HG02642 (cell line): ENCODE results near the gene TRIM8.
"Not testable (repeated sequence)": the region's sequence is repeated elsewhere in the genome, so short reads cannot be mapped to it uniquely, and the experiment has no call there.

Experiments used
- ATAC-seq: cut with Tn5 transposase; IDR thresholded peaks from one replicate; pipeline ENCODE4 v1.9.1; 2021; ENCODE audit warnings: mild to moderate bottlenecking; ENCODE audit not compliant: unreplicated experiment, poor library complexity

The TRIM8 gene

DNA sequence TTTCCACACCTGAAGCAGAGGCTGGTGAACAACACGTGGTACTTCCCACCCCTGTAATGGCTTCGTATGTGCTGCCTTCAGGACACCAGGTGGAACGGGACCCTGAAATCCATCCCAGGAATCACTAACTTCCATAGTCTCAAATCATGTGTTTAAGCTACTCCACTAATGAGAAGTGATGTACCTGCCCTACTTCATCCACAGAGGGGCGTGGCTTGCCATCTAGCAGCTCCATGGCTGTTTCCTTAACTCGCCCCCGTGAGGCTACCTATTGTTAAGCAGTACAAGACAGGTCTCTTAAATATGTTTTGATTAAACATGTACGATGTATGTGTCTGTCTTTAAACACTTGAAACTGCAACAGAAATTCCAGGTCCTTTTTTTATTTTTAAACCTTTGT lies 38.1 kb downstream of the TRIM8 start:
- no peak for ATAC-seq

DNA sequence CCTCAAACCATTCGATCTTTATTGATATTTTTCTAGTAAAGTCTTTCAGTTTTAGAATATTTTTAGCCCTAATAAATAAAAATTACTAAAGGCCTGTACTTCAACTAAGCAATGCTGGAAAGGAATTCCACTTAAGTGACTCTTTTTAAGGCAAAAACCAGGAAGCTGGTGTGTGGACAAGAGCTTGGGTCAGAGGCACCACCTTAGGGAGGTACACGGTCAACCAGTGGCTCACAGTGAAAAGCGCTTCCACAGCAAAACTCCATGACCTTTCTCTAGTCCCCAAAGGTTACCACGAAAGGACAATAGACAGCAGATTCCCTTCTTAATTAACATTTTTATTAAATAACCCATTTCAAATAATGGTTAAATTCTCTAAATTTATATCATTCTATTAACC lies 38.7 kb downstream of the TRIM8 start:
- ATAC-seq: no peak

DNA sequence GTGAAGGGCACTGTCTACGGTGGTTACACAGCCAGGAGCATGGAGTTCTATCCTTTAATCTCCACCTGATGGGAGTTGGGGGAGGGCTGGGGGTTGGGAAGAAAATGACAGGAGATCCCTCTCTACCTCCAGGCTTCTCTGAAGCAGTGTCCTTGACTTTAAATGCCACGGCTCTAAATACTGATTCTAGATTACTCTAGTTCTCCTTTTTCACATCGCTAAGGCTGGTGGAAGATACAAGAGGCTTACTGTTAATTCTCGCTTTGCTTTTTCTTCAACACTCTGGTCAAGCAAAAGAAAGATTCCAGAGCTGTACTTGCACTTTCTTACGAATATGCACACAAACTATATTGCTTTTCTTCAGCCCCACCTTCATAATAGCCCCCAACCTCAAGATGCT lies 39.5 kb downstream of the TRIM8 start:
- no peak for ATAC-seq

DNA sequence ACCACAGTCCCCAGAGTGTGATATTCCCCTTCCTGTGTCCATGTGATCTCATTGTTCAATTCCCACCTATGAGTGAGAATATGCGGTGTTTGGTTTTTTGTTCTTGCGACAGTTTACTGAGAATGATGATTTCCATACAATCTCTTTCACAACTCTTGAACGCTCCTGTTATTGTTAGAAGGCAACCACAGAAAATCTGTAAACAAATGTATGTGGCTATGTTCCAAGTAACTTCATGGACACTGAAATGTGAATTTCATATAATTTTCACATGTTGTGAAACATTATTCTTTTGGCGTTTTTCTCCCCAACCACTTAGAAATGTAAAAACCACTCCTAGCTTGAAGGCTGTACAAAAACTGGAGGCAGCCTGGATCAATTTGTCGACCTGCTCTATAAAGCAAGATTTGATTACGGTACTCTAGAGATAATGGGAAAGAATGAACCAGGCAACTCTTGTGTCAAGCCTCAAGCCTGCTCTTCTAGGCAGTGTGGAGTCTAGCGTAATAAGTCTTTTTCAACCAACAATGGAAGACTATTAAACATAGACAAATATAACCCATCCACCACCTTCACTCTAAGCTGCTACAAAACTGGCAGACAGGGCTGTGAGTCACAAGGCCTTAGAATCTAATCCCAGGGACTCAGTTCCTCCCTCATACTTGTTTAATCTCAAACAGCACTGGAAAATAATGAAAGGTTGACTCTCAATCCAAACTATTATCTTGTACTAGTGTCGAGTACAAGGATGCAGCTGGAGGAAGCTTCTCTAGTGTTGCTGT lies 47.2 kb downstream of the TRIM8 start:
- ATAC-seq: no peak

DNA sequence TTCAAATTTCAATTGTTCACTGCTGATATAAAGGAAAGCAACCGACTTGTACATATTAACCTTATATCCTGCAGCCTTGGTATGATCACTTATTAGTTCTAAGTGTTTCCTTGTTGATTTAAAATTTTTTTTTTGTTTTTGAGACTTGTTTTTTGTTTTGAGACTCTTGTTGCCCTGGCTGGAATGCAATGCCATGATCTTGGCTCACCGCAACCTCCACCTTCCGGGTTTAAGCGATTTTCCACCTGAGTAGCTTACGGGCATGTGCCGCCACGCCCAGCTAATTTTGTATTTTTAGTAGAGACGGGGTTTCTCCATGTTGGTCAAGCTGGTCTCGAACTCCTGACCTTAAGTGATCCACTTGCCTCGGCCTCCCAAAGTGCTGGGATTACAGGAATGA lies 51.1 kb downstream of the TRIM8 start:
- ATAC-seq: not testable (repeated sequence)

DNA sequence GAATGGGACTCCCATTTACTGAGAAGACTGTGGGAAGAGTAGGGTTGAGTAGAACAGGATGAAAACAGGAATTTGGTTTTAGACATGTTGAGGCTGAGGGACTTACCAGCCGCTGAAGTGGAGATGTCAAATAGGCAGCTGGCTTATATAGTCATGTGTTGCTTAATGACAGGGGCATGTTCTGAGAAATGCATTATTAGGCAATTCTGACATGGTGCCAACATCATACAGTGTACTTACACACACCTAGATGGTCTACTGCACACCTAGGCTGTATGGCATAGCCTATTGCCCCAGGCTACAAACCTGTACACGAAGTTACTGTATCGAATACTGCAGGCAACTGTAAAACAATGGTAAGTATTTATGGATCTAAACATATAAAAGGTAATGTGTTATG lies 52.5 kb downstream of the TRIM8 start:
- ATAC-seq: no peak

DNA sequence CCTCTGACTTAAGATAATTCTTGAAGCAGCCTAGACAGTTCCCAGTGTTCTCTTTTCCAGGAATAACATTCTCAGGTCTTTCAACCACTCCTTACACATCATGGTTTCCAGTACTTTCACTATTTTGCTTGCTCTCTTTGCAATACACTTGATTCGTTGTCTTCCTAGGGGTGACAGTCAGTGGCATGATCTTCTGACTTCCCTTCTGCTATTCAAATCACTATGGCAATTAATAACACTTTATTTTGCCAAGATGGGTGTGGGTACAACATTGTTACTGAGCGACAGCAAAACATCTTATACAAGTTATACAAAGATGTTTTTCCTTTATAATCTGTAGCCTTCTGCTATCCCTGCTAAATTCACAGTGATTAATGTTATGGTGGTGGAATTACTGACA lies 54.6 kb downstream of the TRIM8 start:
- ATAC-seq: no peak

DNA sequence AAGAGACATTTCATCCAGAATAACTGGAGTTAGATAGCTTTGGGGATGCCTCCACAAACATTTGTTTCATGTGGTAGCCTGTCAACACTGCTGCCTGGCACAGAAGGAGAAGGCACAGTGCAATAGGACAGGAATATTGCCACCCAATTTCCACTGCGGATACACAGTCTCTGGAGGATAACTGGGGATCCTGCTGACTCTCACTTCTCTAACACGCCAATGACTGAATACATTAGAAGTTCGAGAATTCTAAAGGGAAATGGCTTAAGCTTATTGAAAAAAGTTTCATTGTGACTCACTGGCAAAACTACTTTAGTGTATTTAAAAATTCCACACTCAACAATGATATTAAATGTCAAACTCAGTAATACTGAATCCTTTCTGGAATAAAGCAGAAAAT lies 57.0 kb downstream of the TRIM8 start:
- ATAC-seq: no peak

DNA sequence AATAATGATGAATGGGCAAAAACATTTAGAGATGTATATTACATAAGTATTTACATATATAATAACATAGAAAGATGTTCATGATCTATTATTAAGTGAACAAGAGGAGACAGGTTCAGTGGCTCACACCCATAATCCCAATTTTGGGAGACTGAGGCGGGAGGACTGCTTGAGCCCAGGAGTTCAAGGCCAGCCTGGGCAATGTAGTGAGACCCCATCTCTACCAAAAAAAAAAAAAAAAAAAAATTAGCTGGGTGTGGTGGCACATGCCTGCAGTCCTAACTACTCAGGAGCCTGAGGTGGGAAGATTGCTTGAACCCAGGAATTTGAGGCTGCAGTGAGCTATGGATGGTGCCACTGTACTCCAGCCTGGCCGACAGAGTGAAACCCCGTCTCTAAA lies 57.5 kb downstream of the TRIM8 start:
- no peak for ATAC-seq

DNA sequence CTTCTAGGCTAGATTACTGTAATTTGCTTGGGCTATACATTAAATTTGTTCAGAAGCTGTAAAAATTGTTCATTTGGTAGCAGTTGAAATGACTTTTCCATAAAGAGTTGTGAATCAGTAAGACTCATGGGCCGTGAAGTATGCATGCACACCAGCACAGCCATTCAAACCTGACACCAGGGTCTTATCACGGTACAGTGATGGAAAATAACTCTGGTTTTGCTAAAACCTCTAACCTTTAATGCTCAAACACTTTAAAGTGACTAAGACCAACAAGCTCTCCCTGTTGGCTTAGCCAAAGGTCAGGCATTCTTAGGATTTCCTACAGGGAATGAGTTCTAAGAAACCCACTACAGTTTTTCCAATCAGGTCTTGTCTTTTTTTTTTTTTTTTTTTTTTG lies 58.5 kb downstream of the TRIM8 start:
- ATAC-seq: no peak

DNA sequence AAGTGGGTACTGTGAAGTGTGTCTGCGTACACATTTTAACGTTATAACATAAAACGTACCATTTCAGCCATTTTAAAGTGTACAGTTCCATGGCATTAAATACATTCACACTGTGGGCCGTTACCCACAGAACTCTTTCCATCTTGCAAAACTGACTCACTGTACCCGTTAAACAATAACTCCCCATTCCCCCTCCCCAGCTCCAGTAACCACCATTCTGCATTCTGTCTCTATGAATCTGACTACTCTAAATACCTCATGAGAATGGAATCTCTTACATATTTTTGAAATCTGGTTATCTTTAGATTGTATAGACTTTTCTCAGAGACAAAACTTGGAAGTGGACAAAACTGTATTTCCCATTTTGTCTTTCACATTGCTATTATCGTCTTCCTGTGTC lies 60.6 kb downstream of the TRIM8 start:
- ATAC-seq: no peak

DNA sequence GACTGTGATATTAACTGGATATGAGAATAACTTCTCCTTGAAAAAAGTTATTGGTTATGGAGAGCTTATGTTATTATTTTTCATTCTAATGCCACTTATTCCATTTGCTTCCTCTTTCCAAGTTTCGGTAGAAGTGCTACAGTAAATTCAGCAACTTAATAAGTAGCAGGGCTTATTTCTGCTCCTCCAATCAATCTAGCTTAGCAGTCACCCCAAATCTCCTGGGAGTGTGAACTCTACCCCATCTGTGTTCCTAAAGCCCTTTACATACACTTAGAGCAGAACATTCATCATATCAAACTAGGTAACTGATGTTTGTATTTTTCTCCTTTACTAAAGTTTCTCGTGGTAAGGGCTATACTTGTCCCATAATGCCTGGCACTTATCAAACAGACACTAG lies 61.3 kb downstream of the TRIM8 start:
- no peak for ATAC-seq
